HepG2 (cell line): ENCODE data around the gene LAMC3. TPM values are rescaled to one million over a fixed set of nuclear protein-coding genes. Genes with fewer than 3 reads are reported as not detected.

Source experiments
- JDP2 ChIP-seq: sonication (generic); formaldehyde crosslinking; IDR thresholded peaks from 2 replicates; pipeline ENCODE4 v1.8.1; 2022; ENCODE audit warnings: missing genetic modification reagents, borderline replicate concordance
- MAFF ChIP-seq: IDR thresholded peaks from 2 replicates; pipeline ENCODE4 v1.6.1; 2011; ENCODE audit warnings: low read depth, low read length, improper control_type of control experiment
- YY1 ChIP-seq: IDR thresholded peaks from 2 replicates; pipeline ENCODE4 v1.6.1; 2011; ENCODE audit warnings: low read length, low read depth, moderate library complexity, mild to moderate bottlenecking; ENCODE audit not compliant: insufficient read depth, insufficient replicate concordance
- ZFYVE20 ChIP-seq: sonication (generic); formaldehyde crosslinking; IDR thresholded peaks from 2 replicates; pipeline ENCODE4 v1.8.0; 2023; ENCODE audit warnings: low read depth, mild to moderate bottlenecking, moderate library complexity, missing genetic modification reagents, borderline replicate concordance
- ZMAT3 ChIP-seq: sonication (generic); formaldehyde crosslinking; conservative IDR thresholded peaks from 2 replicates; pipeline ENCODE4 v1.7.0; 2021; ENCODE audit warnings: missing genetic modification reagents
- ZNF207 ChIP-seq: fragments of 450-650 bp; IDR thresholded peaks from 2 replicates; pipeline ENCODE4 v1.6.1; 2016; ENCODE audit warnings: antibody characterized with exemption, borderline replicate concordance
- ZNF431 ChIP-seq: sonication (generic); formaldehyde crosslinking; IDR thresholded peaks from 2 replicates; pipeline ENCODE4 v1.9.0; 2022; ENCODE audit warnings: missing genetic modification reagents, low read depth, mild to moderate bottlenecking, borderline replicate concordance
- ZNF496 ChIP-seq: sonication (generic); formaldehyde crosslinking; IDR thresholded peaks from 2 replicates; pipeline ENCODE4 v1.8.1; 2023; ENCODE audit warnings: mild to moderate bottlenecking, moderate library complexity, missing genetic modification reagents; ENCODE audit not compliant: insufficient replicate concordance
- ZNF644 ChIP-seq: IDR thresholded peaks from 2 replicates; pipeline ENCODE4 v1.6.1; 2016; ENCODE audit warnings: low read depth
- ZNF777 ChIP-seq: sonication (generic); formaldehyde crosslinking; IDR thresholded peaks from 2 replicates; pipeline ENCODE4 v1.4.0; 2020; ENCODE audit warnings: missing genetic modification reagents
- ZNF883 ChIP-seq: sonication (generic); formaldehyde crosslinking; IDR thresholded peaks from 2 replicates; pipeline ENCODE4 v1.5.1; 2020; ENCODE audit warnings: mild to moderate bottlenecking, missing genetic modification reagents; ENCODE audit errors: not compliant biosample characterization
- polyA plus RNA-seq, 8 experiments: library from polyadenylated mRNA; depleted of rRNA in 3 of 8; stranded (reverse) in 7 of 8; unstranded in 1 of 8; fragments of >200 nt; fragmentation: Illumina TruSeq in 4 of 8; extraction: Trizol in 4 of 8; gene quantifications; 2 replicates each; pipeline versions ENCODE4 v1.2.1 to v1.2.3, GENCODE V29; 2011 to 2016; ENCODE audit warnings: low read depth in 4 of 8, missing spikeins in 1 of 8, mixed read lengths in 1 of 8; ENCODE audit not compliant: insufficient read depth in 1 of 8
- total RNA-seq, 5 experiments: library from RNA; depleted of rRNA; stranded (reverse); fragments of >200 nt; fragmentation: Illumina TruSeq; extraction: Trizol; gene quantifications; 2 replicates each; pipeline ENCODE4 v1.2.3, GENCODE V29; 2016; ENCODE audit warnings: low read depth in 1 of 5
- TF ChIP-seq, protein P1 (sequence below): sonication (generic); formaldehyde crosslinking; IDR thresholded peaks from 2 replicates; pipeline ENCODE4 v1.5.0; 2020; ENCODE audit warnings: mild to moderate bottlenecking, missing genetic modification reagents, borderline replicate concordance
- TF ChIP-seq, protein P2 (sequence below): sonication (generic); formaldehyde crosslinking; IDR thresholded peaks from 2 replicates; pipeline ENCODE4 v1.5.1; 2020; ENCODE audit warnings: missing genetic modification reagents, mild to moderate bottlenecking, borderline replicate concordance
- TF ChIP-seq, protein P3 (sequence below): IDR thresholded peaks from 2 replicates; pipeline ENCODE4 v1.6.1; 2012; ENCODE audit warnings: inconsistent platforms
- TF ChIP-seq, protein P4 (sequence below): sonication (generic); formaldehyde crosslinking; conservative IDR thresholded peaks from 2 replicates; pipeline ENCODE4 v1.4.0; 2020; ENCODE audit warnings: missing genetic modification reagents
- TF ChIP-seq, protein P5 (sequence below): sonication (generic); formaldehyde crosslinking; IDR thresholded peaks from 2 replicates; pipeline ENCODE4 v1.4.0; 2020; ENCODE audit warnings: mild to moderate bottlenecking, missing genetic modification reagents
- TF ChIP-seq, protein P6 (sequence below): sonication (generic); formaldehyde crosslinking; IDR thresholded peaks from 2 replicates; pipeline ENCODE4 v1.9.0; 2021; ENCODE audit warnings: missing genetic modification reagents, borderline replicate concordance

The LAMC3 gene
- total and polyA plus RNA-seq, 2 of the 13 experiments (the other 11 are each of a cell fraction or from before 2014, with no cell fraction given) = 0.07 to 0.57 TPM

DNA sequence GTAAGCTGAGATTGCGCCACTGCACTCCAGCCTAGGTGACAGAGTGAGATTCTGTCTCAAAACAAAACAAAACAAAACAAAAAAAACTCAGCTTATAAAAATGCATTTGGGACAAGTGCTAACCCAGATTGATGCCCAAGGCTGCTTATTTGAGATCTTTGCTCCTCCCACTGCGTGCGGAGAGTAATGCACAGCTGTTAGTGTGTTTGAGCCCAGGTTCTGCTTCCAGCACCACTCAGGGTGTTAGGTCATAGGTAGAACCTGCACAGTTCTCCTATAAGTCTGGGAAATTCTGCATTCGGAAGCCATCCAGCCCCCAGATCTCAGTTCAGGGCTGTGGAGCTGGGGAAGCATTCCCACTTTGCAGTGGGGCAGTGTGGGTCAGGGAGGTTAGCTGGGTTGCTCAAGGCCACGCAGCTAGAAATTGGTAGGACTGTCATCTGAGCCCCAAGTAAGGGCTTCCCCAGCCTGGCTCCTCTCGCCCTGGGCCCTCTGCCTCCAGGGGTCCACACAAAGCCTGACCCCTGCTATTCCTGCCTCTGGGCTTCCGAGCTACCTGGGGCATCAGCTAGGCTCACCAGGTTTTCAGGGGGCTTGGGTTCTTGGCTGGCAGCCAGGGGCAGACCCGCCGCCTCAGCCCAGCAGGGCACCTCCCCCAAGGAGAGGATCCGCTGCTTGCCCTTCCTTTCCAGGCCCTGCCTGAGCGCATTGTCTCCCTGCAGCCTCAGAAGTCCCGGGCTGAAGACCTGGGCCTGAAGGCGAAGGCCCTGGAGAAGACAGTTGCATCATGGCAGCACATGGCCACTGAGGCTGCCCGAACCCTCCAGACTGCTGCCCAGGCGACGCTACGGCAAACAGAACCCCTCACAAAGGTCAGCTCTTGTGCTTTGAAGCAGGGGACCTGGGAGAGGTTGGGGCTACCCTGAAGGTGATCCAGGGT lies 69.7 kb downstream of the LAMC3 start (continued):
- TF ChIP-seq, protein P1, sequence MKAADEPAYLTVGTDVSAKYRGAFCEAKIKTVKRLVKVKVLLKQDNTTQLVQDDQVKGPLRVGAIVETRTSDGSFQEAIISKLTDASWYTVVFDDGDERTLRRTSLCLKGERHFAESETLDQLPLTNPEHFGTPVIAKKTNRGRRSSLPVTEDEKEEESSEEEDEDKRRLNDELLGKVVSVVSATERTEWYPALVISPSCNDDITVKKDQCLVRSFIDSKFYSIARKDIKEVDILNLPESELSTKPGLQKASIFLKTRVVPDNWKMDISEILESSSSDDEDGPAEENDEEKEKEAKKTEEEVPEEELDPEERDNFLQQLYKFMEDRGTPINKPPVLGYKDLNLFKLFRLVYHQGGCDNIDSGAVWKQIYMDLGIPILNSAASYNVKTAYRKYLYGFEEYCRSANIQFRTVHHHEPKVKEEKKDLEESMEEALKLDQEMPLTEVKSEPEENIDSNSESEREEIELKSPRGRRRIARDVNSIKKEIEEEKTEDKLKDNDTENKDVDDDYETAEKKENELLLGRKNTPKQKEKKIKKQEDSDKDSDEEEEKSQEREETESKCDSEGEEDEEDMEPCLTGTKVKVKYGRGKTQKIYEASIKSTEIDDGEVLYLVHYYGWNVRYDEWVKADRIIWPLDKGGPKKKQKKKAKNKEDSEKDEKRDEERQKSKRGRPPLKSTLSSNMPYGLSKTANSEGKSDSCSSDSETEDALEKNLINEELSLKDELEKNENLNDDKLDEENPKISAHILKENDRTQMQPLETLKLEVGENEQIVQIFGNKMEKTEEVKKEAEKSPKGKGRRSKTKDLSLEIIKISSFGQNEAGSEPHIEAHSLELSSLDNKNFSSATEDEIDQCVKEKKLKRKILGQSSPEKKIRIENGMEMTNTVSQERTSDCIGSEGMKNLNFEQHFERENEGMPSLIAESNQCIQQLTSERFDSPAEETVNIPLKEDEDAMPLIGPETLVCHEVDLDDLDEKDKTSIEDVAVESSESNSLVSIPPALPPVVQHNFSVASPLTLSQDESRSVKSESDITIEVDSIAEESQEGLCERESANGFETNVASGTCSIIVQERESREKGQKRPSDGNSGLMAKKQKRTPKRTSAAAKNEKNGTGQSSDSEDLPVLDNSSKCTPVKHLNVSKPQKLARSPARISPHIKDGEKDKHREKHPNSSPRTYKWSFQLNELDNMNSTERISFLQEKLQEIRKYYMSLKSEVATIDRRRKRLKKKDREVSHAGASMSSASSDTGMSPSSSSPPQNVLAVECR (CRISPR knock-in tag) = no peak
- TF ChIP-seq JDP2 (CRISPR knock-in tag) = no peak
- TF ChIP-seq YY1 = no peak
- no peak for TF ChIP-seq ZFYVE20 (CRISPR knock-in tag)
- TF ChIP-seq, protein P2, sequence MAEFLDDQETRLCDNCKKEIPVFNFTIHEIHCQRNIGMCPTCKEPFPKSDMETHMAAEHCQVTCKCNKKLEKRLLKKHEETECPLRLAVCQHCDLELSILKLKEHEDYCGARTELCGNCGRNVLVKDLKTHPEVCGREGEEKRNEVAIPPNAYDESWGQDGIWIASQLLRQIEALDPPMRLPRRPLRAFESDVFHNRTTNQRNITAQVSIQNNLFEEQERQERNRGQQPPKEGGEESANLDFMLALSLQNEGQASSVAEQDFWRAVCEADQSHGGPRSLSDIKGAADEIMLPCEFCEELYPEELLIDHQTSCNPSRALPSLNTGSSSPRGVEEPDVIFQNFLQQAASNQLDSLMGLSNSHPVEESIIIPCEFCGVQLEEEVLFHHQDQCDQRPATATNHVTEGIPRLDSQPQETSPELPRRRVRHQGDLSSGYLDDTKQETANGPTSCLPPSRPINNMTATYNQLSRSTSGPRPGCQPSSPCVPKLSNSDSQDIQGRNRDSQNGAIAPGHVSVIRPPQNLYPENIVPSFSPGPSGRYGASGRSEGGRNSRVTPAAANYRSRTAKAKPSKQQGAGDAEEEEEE = no peak
- no peak for TF ChIP-seq ZNF883 (CRISPR knock-in tag)
- TF ChIP-seq ZNF431 = no peak
- TF ChIP-seq ZNF644 (CRISPR knock-in tag) = no peak
- TF ChIP-seq, protein P3, sequence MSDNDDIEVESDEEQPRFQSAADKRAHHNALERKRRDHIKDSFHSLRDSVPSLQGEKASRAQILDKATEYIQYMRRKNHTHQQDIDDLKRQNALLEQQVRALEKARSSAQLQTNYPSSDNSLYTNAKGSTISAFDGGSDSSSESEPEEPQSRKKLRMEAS = peak; percentile 86
- no peak for TF ChIP-seq ZNF496
- TF ChIP-seq, protein P4, sequence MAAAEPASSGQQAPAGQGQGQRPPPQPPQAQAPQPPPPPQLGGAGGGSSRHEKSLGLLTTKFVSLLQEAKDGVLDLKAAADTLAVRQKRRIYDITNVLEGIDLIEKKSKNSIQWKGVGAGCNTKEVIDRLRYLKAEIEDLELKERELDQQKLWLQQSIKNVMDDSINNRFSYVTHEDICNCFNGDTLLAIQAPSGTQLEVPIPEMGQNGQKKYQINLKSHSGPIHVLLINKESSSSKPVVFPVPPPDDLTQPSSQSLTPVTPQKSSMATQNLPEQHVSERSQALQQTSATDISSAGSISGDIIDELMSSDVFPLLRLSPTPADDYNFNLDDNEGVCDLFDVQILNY (CRISPR knock-in tag) = no peak
- TF ChIP-seq MAFF = no peak
- peak; percentile 58; the same call in 1 of the 2 replicates for TF ChIP-seq ZMAT3 (CRISPR knock-in tag)
- no peak for TF ChIP-seq ZNF207
- 0 out of 2 replicates have a peak, but pooled peaks have one; percentile 41 for TF ChIP-seq ZNF777 (CRISPR knock-in tag)
- TF ChIP-seq, protein P5, sequence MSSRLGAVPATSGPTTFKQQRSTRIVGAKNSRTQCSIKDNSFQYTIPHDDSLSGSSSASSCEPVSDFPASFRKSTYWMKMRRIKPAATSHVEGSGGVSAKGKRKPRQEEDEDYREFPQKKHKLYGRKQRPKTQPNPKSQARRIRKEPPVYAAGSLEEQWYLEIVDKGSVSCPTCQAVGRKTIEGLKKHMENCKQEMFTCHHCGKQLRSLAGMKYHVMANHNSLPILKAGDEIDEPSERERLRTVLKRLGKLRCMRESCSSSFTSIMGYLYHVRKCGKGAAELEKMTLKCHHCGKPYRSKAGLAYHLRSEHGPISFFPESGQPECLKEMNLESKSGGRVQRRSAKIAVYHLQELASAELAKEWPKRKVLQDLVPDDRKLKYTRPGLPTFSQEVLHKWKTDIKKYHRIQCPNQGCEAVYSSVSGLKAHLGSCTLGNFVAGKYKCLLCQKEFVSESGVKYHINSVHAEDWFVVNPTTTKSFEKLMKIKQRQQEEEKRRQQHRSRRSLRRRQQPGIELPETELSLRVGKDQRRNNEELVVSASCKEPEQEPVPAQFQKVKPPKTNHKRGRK = no peak
- TF ChIP-seq, protein P6, sequence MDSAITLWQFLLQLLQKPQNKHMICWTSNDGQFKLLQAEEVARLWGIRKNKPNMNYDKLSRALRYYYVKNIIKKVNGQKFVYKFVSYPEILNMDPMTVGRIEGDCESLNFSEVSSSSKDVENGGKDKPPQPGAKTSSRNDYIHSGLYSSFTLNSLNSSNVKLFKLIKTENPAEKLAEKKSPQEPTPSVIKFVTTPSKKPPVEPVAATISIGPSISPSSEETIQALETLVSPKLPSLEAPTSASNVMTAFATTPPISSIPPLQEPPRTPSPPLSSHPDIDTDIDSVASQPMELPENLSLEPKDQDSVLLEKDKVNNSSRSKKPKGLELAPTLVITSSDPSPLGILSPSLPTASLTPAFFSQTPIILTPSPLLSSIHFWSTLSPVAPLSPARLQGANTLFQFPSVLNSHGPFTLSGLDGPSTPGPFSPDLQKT = no peak; the same call in 1 of the 2 replicates
